HepG2 (cell line): Measurements from ENCODE around the gene CDK3. TPM values are rescaled to one million over a fixed set of nuclear protein-coding genes. Genes with fewer than 3 reads are reported as not detected.
A peak's percentile ranks its signal among the peaks of the same experiment; 100 is the strongest.

ENCODE experiments used
- AHDC1 ChIP-seq: sonication (generic); formaldehyde crosslinking; IDR thresholded peaks from 2 replicates; pipeline ENCODE4 v1.5.1; 2020; ENCODE audit warnings: mild to moderate bottlenecking, missing genetic modification reagents, borderline replicate concordance
- ARNTL ChIP-seq: sonication (generic); formaldehyde crosslinking; IDR thresholded peaks from 2 replicates; pipeline ENCODE4 v1.4.0; 2020; ENCODE audit warnings: mild to moderate bottlenecking, missing genetic modification reagents
- BCL6 ChIP-seq: IDR thresholded peaks from 2 replicates; pipeline ENCODE4 v1.6.1; 2016; ENCODE audit warnings: missing genetic modification reagents, missing compliant biosample characterization
- CERS6 ChIP-seq: sonication (generic); formaldehyde crosslinking; IDR thresholded peaks from 2 replicates; pipeline ENCODE4 v1.5.0; 2020; ENCODE audit warnings: missing genetic modification reagents
- CREM ChIP-seq, 2 experiments: sonication (generic) in 1 of 2; formaldehyde crosslinking in 1 of 2; IDR thresholded peaks; 2 replicates each; pipeline versions ENCODE4 v1.4.0 to v1.6.1; 2016 to 2020; ENCODE audit warnings: antibody characterized with exemption in 1 of 2, mild to moderate bottlenecking in 1 of 2, missing genetic modification reagents in 1 of 2
- ETV6 ChIP-seq: sonication (generic); formaldehyde crosslinking; conservative IDR thresholded peaks from 2 replicates; pipeline ENCODE4 v1.4.0; 2020; ENCODE audit warnings: missing genetic modification reagents
- HMGA1 ChIP-seq: sonication (generic); formaldehyde crosslinking; conservative IDR thresholded peaks from 2 replicates; pipeline ENCODE4 v1.4.0; 2020; ENCODE audit warnings: missing genetic modification reagents
- IKZF1 ChIP-seq: fragments of 450-650 bp; IDR thresholded peaks from 2 replicates; pipeline ENCODE4 v1.7.1; 2016
- NONO ChIP-seq, 2 experiments: fragments of 450-650 bp in 1 of 2; sonication (generic) in 1 of 2; formaldehyde crosslinking in 1 of 2; IDR thresholded peaks in 1 of 2; conservative IDR thresholded peaks in 1 of 2; 2 replicates each; pipeline versions ENCODE4 v1.6.1 to v1.8.0; 2017 to 2022; ENCODE audit warnings: mild to moderate bottlenecking in 1 of 2, missing genetic modification reagents in 1 of 2, moderate library complexity in 1 of 2
- SAFB2 ChIP-seq: sonication (generic); formaldehyde crosslinking; IDR thresholded peaks from 2 replicates; pipeline ENCODE4 v1.5.1; 2020; ENCODE audit warnings: missing genetic modification reagents, low read depth, mild to moderate bottlenecking, borderline replicate concordance
- SATB2 ChIP-seq: sonication (generic); formaldehyde crosslinking; IDR thresholded peaks from 2 replicates; pipeline ENCODE4 v1.5.0; 2020; ENCODE audit warnings: missing genetic modification reagents
- SRSF1 ChIP-seq: fragments of 200-400 bp; formaldehyde crosslinking; optimal IDR thresholded peaks from 2 replicates; pipeline ENCODE3; 2017; ENCODE audit warnings: mild to moderate bottlenecking, low read depth, low read length, moderate library complexity
- TEAD3 ChIP-seq: optimal IDR thresholded peaks from 2 replicates; pipeline ENCODE3; 2016; ENCODE audit warnings: borderline replicate concordance
- TP53 ChIP-seq: sonication (generic); formaldehyde crosslinking; conservative IDR thresholded peaks from 2 replicates; pipeline ENCODE4 v1.4.0; 2020; ENCODE audit warnings: missing genetic modification reagents
- ZBTB38 ChIP-seq: sonication (generic); formaldehyde crosslinking; IDR thresholded peaks from 2 replicates; pipeline ENCODE4 v1.5.1; 2020; ENCODE audit warnings: mild to moderate bottlenecking, missing genetic modification reagents
- ZNF589 ChIP-seq: sonication (generic); formaldehyde crosslinking; conservative IDR thresholded peaks from 2 replicates; pipeline ENCODE4 v1.8.0; 2022; ENCODE audit warnings: mild to moderate bottlenecking, moderate library complexity, missing genetic modification reagents
- ZNF746 ChIP-seq: sonication (generic); formaldehyde crosslinking; IDR thresholded peaks from 2 replicates; pipeline ENCODE4 v1.8.0; 2022; ENCODE audit warnings: mild to moderate bottlenecking, missing genetic modification reagents
- polyA plus RNA-seq, 8 experiments: library from polyadenylated mRNA; depleted of rRNA in 3 of 8; stranded (reverse) in 7 of 8; unstranded in 1 of 8; fragments of >200 nt; fragmentation: Illumina TruSeq in 4 of 8; extraction: Trizol in 4 of 8; gene quantifications; 2 replicates each; pipeline versions ENCODE4 v1.2.1 to v1.2.3, GENCODE V29; 2011 to 2016; ENCODE audit warnings: low read depth in 4 of 8, missing spikeins in 1 of 8, mixed read lengths in 1 of 8; ENCODE audit not compliant: insufficient read depth in 1 of 8
- total RNA-seq, 5 experiments: library from RNA; depleted of rRNA; stranded (reverse); fragments of >200 nt; fragmentation: Illumina TruSeq; extraction: Trizol; gene quantifications; 2 replicates each; pipeline ENCODE4 v1.2.3, GENCODE V29; 2016; ENCODE audit warnings: low read depth in 1 of 5
- TF ChIP-seq, protein P1 (sequence below): sonication (generic); formaldehyde crosslinking; IDR thresholded peaks from 2 replicates; pipeline ENCODE4 v1.8.1; 2023; ENCODE audit warnings: mild to moderate bottlenecking, missing genetic modification reagents, borderline replicate concordance

Gene CDK3
- total and polyA plus RNA-seq, 2 of the 13 experiments (the other 11 are each of a cell fraction or from before 2014, with no cell fraction given): 5.8 to 11.4 TPM

DNA sequence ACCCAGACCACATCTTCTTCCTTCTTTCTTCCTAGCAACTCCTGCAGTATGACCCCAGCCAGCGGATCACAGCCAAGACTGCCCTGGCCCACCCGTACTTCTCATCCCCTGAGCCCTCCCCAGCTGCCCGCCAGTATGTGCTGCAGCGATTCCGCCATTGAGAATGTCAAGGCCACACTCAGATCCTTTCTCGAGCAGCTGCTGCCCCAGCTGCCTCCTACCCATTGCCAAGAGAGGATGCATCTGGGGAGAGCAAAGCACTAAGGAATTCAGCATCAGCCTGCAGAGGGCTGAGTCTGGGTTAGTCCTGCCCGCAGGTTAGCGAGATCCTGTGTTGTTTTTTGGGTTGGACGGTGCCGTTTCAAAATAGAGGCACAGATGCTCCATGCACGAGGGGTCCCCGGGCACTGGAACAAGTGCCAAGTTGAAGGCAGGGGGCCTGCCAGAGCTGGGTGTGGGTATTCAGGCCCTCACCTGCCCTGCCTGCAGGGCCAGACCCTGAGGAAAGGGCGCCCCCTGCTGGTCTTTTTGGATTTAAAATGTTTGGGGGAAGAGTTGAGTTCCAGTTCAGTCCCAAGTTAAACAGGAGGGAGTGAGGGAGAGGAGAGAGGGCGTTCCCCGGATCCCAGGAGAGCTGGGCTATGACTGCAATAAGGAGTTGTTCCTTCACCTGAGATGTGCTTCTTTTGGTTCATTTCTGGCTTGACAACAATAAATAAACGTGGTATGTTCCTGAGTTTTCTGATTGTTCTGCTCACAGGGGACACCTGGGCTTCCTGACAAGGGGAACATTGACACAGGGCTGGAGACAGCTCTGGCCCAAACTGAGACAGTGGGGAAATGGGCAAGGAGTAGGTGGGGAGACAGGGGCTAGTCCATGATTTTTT is 4.9 kb downstream of the CDK3 start (continued):
- TF ChIP-seq AHDC1 (CRISPR knock-in tag): no peak
- TF ChIP-seq ARNTL (CRISPR knock-in tag): no peak
- no peak for TF ChIP-seq SAFB2 (CRISPR knock-in tag)
- TF ChIP-seq TP53: no peak
- TF ChIP-seq BCL6 (CRISPR knock-in tag): no peak
- no peak for TF ChIP-seq ETV6 (CRISPR knock-in tag)
- TF ChIP-seq ZNF746 (CRISPR knock-in tag): no peak
- TF ChIP-seq HMGA1 (CRISPR knock-in tag): no peak
- TF ChIP-seq IKZF1: no peak
- TF ChIP-seq NONO (IDR thresholded peaks at IDR 0.05): no peak
- no peak for TF ChIP-seq NONO (CRISPR knock-in tag; conservative IDR thresholded peaks at IDR 0.05)
- TF ChIP-seq, protein P1, sequence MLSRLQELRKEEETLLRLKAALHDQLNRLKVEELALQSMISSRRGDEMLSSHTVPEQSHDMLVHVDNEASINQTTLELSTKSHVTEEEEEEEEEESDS (CRISPR knock-in tag): no peak
- no peak for TF ChIP-seq SRSF1
- no peak for TF ChIP-seq CERS6
- TF ChIP-seq SATB2 (CRISPR knock-in tag): no peak
- TF ChIP-seq CREM (IDR thresholded peaks at IDR 0.05): no peak
- TF ChIP-seq CREM (CRISPR knock-in tag; IDR thresholded peaks at IDR 0.05): no peak
- no peak for TF ChIP-seq ZNF589 (CRISPR knock-in tag)
- peak; percentile 74; the same call in 1 of the 2 replicates for TF ChIP-seq ZBTB38 (CRISPR knock-in tag)
- peak; percentile 25 for TF ChIP-seq TEAD3 (CRISPR knock-in tag)
